Brain microvascular endothelial cell (primary cell): ENCODE results near the gene PATZ1.
A peak's percentile ranks its signal among the peaks of the same experiment; 100 is the strongest.
"Not testable (repeated sequence)": the region's sequence is repeated elsewhere in the genome, so short reads cannot be mapped to it uniquely, and the experiment has no call there.

Experiments
- DNase-seq: peaks from one replicate; pipeline ENCODE4 v3.0.0-alpha.2; 2020
- H3K27ac ChIP-seq: fragments of 250-450 bp; sonication (Bioruptor Pico); 2 replicates; pipeline ENCODE4 v1.5.1; 2020; ENCODE audit warnings: mild to moderate bottlenecking, moderate library complexity
- H3K27me3 ChIP-seq: fragments of 250-450 bp; sonication (Bioruptor Pico); replicated peaks from 2 replicates; pipeline ENCODE4 v1.5.1; 2020; ENCODE audit warnings: mild to moderate bottlenecking
- H3K36me3 ChIP-seq: fragments of 250-450 bp; sonication (Bioruptor Pico); replicated peaks from 2 replicates; pipeline ENCODE4 v1.5.1; 2020; ENCODE audit warnings: mild to moderate bottlenecking
- H3K4me3 ChIP-seq: 2 replicates; pipeline ENCODE4 v1.5.1; 2011; ENCODE audit warnings: low read depth, mild to moderate bottlenecking, control low read depth, low read length, moderate library complexity
- in situ Hi-C: cut with HindIII; loops from 2 replicates; pipeline ENCODE4 v1.10.0; 2017; ENCODE audit warnings: low sequenced_read_pairs, low pct_ligation_motif_present
- TF ChIP-seq, protein P1 (sequence below): IDR thresholded peaks from 2 replicates; pipeline ENCODE4 v1.5.1; 2011; ENCODE audit warnings: low read depth, mild to moderate bottlenecking, moderate library complexity, low read length, control low read depth, inconsistent platforms; ENCODE audit errors: missing control alignments

The PATZ1 gene, protein sequence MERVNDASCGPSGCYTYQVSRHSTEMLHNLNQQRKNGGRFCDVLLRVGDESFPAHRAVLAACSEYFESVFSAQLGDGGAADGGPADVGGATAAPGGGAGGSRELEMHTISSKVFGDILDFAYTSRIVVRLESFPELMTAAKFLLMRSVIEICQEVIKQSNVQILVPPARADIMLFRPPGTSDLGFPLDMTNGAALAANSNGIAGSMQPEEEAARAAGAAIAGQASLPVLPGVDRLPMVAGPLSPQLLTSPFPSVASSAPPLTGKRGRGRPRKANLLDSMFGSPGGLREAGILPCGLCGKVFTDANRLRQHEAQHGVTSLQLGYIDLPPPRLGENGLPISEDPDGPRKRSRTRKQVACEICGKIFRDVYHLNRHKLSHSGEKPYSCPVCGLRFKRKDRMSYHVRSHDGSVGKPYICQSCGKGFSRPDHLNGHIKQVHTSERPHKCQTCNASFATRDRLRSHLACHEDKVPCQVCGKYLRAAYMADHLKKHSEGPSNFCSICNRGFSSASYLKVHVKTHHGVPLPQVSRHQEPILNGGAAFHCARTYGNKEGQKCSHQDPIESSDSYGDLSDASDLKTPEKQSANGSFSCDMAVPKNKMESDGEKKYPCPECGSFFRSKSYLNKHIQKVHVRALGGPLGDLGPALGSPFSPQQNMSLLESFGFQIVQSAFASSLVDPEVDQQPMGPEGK

GRCh38 chr22:31346255-31346732 is at the start of gene PATZ1:
Gene PATZ1 (minus strand): TSS chr22:31346346. CDS start chr22:31345602, 744 bp downstream.
- in situ Hi-C loops: no loop called here
- TF ChIP-seq, protein P1, sequence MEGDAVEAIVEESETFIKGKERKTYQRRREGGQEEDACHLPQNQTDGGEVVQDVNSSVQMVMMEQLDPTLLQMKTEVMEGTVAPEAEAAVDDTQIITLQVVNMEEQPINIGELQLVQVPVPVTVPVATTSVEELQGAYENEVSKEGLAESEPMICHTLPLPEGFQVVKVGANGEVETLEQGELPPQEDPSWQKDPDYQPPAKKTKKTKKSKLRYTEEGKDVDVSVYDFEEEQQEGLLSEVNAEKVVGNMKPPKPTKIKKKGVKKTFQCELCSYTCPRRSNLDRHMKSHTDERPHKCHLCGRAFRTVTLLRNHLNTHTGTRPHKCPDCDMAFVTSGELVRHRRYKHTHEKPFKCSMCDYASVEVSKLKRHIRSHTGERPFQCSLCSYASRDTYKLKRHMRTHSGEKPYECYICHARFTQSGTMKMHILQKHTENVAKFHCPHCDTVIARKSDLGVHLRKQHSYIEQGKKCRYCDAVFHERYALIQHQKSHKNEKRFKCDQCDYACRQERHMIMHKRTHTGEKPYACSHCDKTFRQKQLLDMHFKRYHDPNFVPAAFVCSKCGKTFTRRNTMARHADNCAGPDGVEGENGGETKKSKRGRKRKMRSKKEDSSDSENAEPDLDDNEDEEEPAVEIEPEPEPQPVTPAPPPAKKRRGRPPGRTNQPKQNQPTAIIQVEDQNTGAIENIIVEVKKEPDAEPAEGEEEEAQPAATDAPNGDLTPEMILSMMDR: no peak
- H3K4me3 ChIP-seq: peak within 1 kb of the TSS; percentile 70
- peak; percentile 43 for DNase-seq
- no peaks in the 10 kb centered on the region for H3K27me3 ChIP-seq
- H3K36me3 ChIP-seq: peaks cover 10% of the 10 kb centered on the region
- peak within 1 kb of the TSS; percentile 58 for H3K27ac ChIP-seq

DNA sequence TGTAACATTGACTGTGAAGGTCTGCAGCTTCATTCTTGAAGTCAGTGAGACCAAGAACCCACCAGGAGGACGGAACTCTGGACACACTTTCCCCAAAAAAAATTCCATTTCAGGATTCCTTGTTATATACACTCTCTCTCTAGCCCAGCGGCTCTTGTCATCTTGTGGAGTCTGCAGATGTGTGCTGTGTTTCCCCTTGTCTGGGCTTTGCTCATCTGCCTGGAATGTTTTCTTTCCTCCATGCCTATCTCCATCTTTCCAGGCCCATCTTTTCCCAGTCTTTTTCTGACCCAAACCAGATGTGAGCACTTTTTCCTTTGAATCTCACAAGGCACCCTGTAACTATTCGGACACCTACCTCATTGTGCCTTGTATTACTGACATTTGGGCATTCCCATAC is 48.2 kb upstream of the PATZ1 start:
- in situ Hi-C loops: no loop called here
- Histone ChIP-seq H3K36me3 (no peaks in the 10 kb centered on the region), H3K27ac (no peak overlapping the region), H3K27me3 (no peaks in the 10 kb centered on the region), H3K4me3 (no peak overlapping the region)
- TF ChIP-seq, protein P1: no peak
- DNase-seq: peak; percentile 38

- DNase-seq: peak; percentile 9
- no peak overlapping the region for H3K4me3 ChIP-seq
- TF ChIP-seq, protein P1: no peak
- no peak overlapping the region for H3K27ac ChIP-seq
- in situ Hi-C loops: no loop called here
- H3K36me3 ChIP-seq: no peaks in the 10 kb centered on the region
- H3K27me3 ChIP-seq: no peaks in the 10 kb centered on the region
Measured at GRCh38 chr22:31393893-31394292, 47.7 kb upstream of the PATZ1 start.

DNA sequence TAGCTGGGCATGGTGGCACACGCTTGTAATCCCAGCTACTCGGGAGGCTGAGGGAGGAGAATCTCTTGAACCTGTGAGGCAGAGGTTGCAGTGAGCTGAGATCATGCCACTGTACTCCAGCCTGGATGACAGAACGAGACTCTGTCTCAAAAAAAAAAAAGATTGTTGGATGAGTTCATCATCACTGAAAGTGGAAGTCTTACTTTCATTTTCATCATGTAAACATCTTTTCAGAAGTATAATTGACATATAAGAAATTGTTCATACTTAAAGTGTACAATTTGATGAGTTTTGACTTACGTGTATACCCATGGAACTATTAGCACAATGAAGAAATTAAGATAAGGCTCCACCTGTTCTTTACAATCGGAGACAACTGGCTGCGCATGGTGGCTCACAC is 32.5 kb upstream of the PATZ1 start:
- in situ Hi-C loops: not testable (repeated sequence)

DNA sequence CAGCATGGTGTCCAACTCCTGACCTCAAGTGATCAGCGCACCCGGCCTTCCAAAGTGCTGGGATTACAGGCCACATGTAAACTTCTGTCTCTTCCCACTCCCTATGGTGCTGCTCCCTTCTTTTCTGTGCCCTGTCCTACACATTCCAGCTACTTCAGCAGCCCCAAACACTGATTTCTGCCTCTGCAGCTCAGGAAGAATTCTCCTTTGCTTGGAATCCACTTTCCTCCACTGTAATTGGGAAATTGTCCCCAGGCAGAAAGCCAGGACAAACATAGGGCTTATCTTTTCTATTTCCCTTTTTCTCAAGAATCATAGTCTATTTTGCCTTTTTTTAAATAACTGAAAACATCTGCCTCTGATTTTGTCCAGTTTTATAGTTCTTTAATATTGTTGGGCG is 32.0 kb upstream of the PATZ1 start:
- DNase-seq: peak; percentile 45
- in situ Hi-C loops: no loop called here
- no peak overlapping the region for H3K27ac ChIP-seq
- no peaks in the 10 kb centered on the region for H3K27me3 ChIP-seq
- H3K36me3 ChIP-seq: no peaks in the 10 kb centered on the region
- H3K4me3 ChIP-seq: no peak overlapping the region
- TF ChIP-seq, protein P1: no peak

More for the DNA sequence above, 32.5 kb upstream of the PATZ1 start:
- not testable (repeated sequence) for H3K36me3 ChIP-seq, H3K27ac ChIP-seq, H3K27me3 ChIP-seq, H3K4me3 ChIP-seq
- DNase-seq: peak; percentile 31

- DNase-seq: no peak
- in situ Hi-C loops: no loop called here
- no peak overlapping the region for H3K27ac ChIP-seq
- H3K27me3 ChIP-seq: no peaks in the 10 kb centered on the region
- no peaks in the 10 kb centered on the region for H3K36me3 ChIP-seq
- TF ChIP-seq, protein P1: no peak
- H3K4me3 ChIP-seq: no peak overlapping the region
Measured at GRCh38 chr22:31377612-31378011, 31.5 kb upstream of the PATZ1 start.
